GM10266 (cell line): Measurements from ENCODE around the gene GPS1.

Source experiments
- DNase-seq: peaks from one replicate; pipeline ENCODE4 v3.0.0; 2012; ENCODE audit errors: extremely low spot score
- TF ChIP-seq, protein P1 (sequence below): IDR thresholded peaks from 2 replicates; pipeline ENCODE4 v1.5.1; 2012; ENCODE audit warnings: mild to moderate bottlenecking, low read depth; ENCODE audit not compliant: control insufficient read depth, insufficient read depth; ENCODE audit errors: missing control alignments

Gene GPS1

DNA sequence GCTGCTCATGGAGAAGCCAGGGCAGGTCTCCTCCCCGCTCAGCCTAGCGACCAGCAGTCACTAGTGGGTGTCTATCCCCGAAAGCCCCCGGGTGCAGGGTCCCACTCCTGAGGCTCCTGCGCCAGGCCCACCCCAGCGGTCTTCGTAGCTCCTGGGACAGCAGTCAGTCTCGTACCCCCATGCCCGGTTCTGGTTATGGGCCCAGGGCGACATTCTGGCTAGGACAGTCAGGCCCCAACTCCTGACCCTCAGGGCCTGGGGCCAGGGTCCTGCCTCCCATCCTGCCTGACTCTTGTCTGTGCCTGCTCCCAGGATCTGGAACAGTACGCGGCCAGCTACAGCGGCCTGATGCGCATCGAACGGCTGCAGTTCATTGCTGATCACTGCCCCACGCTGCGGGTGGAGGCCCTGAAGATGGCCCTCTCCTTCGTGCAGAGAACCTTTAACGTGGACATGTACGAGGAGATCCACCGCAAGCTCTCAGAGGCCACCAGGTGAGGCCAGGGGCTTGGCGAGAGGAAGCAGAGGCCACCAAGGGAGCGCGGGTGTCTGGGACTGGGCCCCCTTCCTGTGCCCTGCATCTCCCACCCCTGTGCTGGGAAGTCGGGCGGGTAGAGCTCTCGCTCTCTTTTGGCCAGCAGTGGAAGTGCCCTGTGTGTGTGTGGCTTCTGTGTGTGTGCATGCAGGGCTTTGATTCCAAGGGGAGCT, 2.0 kb downstream of the GPS1 start:
- DNase-seq, result no peak
- TF ChIP-seq, protein P1, sequence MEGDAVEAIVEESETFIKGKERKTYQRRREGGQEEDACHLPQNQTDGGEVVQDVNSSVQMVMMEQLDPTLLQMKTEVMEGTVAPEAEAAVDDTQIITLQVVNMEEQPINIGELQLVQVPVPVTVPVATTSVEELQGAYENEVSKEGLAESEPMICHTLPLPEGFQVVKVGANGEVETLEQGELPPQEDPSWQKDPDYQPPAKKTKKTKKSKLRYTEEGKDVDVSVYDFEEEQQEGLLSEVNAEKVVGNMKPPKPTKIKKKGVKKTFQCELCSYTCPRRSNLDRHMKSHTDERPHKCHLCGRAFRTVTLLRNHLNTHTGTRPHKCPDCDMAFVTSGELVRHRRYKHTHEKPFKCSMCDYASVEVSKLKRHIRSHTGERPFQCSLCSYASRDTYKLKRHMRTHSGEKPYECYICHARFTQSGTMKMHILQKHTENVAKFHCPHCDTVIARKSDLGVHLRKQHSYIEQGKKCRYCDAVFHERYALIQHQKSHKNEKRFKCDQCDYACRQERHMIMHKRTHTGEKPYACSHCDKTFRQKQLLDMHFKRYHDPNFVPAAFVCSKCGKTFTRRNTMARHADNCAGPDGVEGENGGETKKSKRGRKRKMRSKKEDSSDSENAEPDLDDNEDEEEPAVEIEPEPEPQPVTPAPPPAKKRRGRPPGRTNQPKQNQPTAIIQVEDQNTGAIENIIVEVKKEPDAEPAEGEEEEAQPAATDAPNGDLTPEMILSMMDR, result no peak

GRCh38 chr17:82054351-82055022, 2.8 kb downstream of the GPS1 start:
- TF ChIP-seq, protein P1, result no peak
- no peak for DNase-seq

- TF ChIP-seq, protein P1, result no peak
These were observed 3.6 kb downstream of the GPS1 start for GRCh38 chr17:82055023-82055964.

DNA sequence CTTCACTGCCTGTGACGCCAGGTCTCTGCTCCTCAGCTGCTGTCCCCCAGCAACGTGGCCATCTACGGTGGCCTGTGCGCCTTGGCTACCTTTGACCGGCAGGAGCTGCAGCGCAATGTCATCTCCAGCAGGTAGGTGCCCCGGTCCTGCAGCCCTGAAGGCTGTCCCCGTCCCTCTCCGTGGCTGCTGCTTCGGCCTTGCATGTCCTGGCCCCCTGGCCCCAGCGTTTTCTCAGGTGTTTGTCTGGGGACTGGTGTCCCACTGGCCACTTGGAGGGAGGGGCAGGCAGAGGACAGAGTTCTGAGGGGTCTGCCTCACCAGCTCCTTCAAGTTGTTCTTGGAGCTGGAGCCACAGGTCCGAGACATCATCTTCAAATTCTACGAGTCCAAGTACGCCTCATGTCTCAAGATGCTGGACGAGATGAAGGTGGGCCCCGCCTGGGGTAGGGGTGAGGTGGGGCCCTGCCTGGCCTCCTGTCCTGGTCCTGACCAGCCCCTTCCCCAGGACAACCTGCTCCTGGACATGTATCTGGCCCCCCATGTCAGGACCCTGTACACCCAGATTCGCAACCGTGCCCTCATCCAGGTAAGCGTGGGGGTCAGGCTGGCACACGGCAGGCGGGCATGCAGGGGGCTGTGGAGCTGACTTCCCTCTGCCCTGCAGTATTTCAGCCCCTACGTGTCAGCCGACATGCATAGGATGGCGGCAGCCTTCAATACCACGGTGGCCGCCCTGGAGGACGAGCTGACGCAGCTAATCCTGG, 4.4 kb downstream of the GPS1 start:
- TF ChIP-seq, protein P1, result no peak
- DNase-seq, result no peak

More at GRCh38 chr17:82055023-82055964, 3.6 kb downstream of the GPS1 start:
- no peak for DNase-seq

- TF ChIP-seq, protein P1, result no peak
- DNase-seq, result no peak
These were observed 5.3 kb downstream of the GPS1 start for GRCh38 chr17:82056729-82057621.
